Thoracic aorta (tissue), 2 donors: Measurements from ENCODE around the gene PACSIN2. TPM values are rescaled to one million over a fixed set of nuclear protein-coding genes. Genes with fewer than 3 reads are reported as not detected.

Source experiments
- ATAC-seq: fragments of 150-250 bp; one replicate; pipeline ENCODE4 v1.8.0; 2017; ENCODE audit warnings: low read depth; ENCODE audit not compliant: insufficient number of reproducible peaks, low FRiP score
- DNase-seq: peaks from one replicate; pipeline ENCODE4 v3.0.0-alpha.2; 2020; ENCODE audit warnings: low spot score
- H3K27ac ChIP-seq, 2 donors: fragments of 200-600 bp; sonication (generic); 1 replicate in 1 of 2; 2 replicates in 1 of 2; pipeline ENCODE4 v1.5.1; 2016; ENCODE audit warnings: mild to moderate bottlenecking in 2 of 2, moderate library complexity in 2 of 2
- H3K27me3 ChIP-seq: fragments of 200-600 bp; sonication (generic); replicated peaks from 2 replicates; pipeline ENCODE4 v1.6.0; 2016; ENCODE audit warnings: mild to moderate bottlenecking; ENCODE audit not compliant: insufficient read depth
- H3K36me3 ChIP-seq: fragments of 200-600 bp; sonication (generic); one replicate; pipeline ENCODE4 v1.5.1; 2016
- H3K4me1 ChIP-seq, 2 donors: fragments of 200-600 bp; sonication (generic); 1 replicate in 1 of 2; 2 replicates in 1 of 2; pipeline versions ENCODE4 v1.5.1 to v1.6.0; 2016; ENCODE audit warnings: low read depth in 2 of 2, mild to moderate bottlenecking in 1 of 2; ENCODE audit not compliant: control insufficient read depth in 1 of 2
- H3K4me3 ChIP-seq: fragments of 200-600 bp; sonication (generic); 2 replicates; pipeline ENCODE4 v1.5.1; 2016; ENCODE audit warnings: mild to moderate bottlenecking
- H3K9me3 ChIP-seq: fragments of 200-600 bp; sonication (generic); 2 replicates; pipeline ENCODE4 v1.5.1; 2016
- CTCF ChIP-seq: fragments of 200-600 bp; sonication (generic); IDR thresholded peaks from one replicate; pipeline ENCODE4 v1.5.1; 2019; ENCODE audit warnings: antibody characterized with exemption
- total RNA-seq, 2 donors: library from RNA; depleted of rRNA; stranded (reverse); fragments of >200 nt; gene quantifications; one replicate each; pipeline versions ENCODE4 v1.1.0 to v1.2.3, GENCODE V29; 2016

PACSIN2 gene
- total RNA-seq, 2 donors from 2014 or later, result 135 to 155 TPM

GRCh38 chr22:42930810-42931420 lies 84.0 kb downstream of the PACSIN2 start:
- Histone ChIP-seq H3K36me3 (no peaks in the 10 kb centered on the region), H3K4me3 (peak overlapping the region; percentile 34), H3K9me3 (no peaks in the 10 kb centered on the region), H3K27me3 (no peaks in the 10 kb centered on the region), H3K27ac (peak overlapping the region; percentile 94 to 97), H3K4me1 (peaks cover 82 to 98% of the 10 kb centered on the region in 2 donors)
- TF ChIP-seq CTCF, result no peak
- ATAC-seq (no peak), DNase-seq (no peak)

GRCh38 chr22:42929838-42930155 lies 85.2 kb downstream of the PACSIN2 start:
- Histone ChIP-seq H3K36me3 (no peaks in the 10 kb centered on the region), H3K27me3 (no peaks in the 10 kb centered on the region), H3K4me1 (peaks cover 77 to 98% of the 10 kb centered on the region in 2 donors), H3K4me3 (peak overlapping the region; percentile 4), H3K9me3 (no peaks in the 10 kb centered on the region), H3K27ac (peak overlapping the region; percentile 94 to 97)
- DNase-seq, result no peak
- no peak for TF ChIP-seq CTCF
- no peak for ATAC-seq

GRCh38 chr22:42928969-42929837 lies 85.7 kb downstream of the PACSIN2 start:
- peak overlapping the region; percentile 94 to 97 for H3K27ac ChIP-seq
- no peaks in the 10 kb centered on the region for H3K9me3 ChIP-seq
- no peaks in the 10 kb centered on the region for H3K27me3 ChIP-seq
- TF ChIP-seq CTCF, result no peak
- DNase-seq (no peak), ATAC-seq (no peak)
- no peaks in the 10 kb centered on the region for H3K36me3 ChIP-seq
- peak overlapping the region; percentile 28 for H3K4me3 ChIP-seq
- peaks cover 71 to 93% of the 10 kb centered on the region in 2 donors for H3K4me1 ChIP-seq

- H3K27me3 ChIP-seq, result no peaks in the 10 kb centered on the region
- no peak for DNase-seq
- no peak for TF ChIP-seq CTCF
- peak overlapping the region; percentile 94 to 97 for H3K27ac ChIP-seq
- no peaks in the 10 kb centered on the region for H3K9me3 ChIP-seq
- ATAC-seq, result no peak
- H3K4me1 ChIP-seq, result peaks cover 62 to 91% of the 10 kb centered on the region in 2 donors
- no peak overlapping the region for H3K4me3 ChIP-seq
- no peaks in the 10 kb centered on the region for H3K36me3 ChIP-seq
Observed at GRCh38 chr22:42927966-42928365, 87.0 kb downstream of the PACSIN2 start.

GRCh38 chr22:42926768-42927167 lies 88.2 kb downstream of the PACSIN2 start:
- Histone ChIP-seq H3K27ac (peak overlapping the region; percentile 63 to 94), H3K27me3 (no peaks in the 10 kb centered on the region), H3K36me3 (no peaks in the 10 kb centered on the region), H3K9me3 (no peaks in the 10 kb centered on the region), H3K4me1 (peaks cover 63 to 91% of the 10 kb centered on the region in 2 donors), H3K4me3 (no peak overlapping the region)
- DNase-seq, result no peak
- TF ChIP-seq CTCF, result no peak
- ATAC-seq, result no peak
